Body of pancreas (tissue), 4 donors: ENCODE data around the gene CMC2. TPM values are rescaled to one million over a fixed set of nuclear protein-coding genes. Genes with fewer than 3 reads are reported as not detected.

Experiments
- ATAC-seq: fragments of 150-250 bp; one replicate; pipeline ENCODE4 v1.9.1; 2016
- DNase-seq, 4 donors: peaks; one replicate each; pipeline ENCODE4 v3.0.0-alpha.2; 2019
- H3K27ac ChIP-seq, 4 donors: fragments of 200-600 bp; sonication (generic); 1 replicate in 3 of 4; 2 replicates in 1 of 4; pipeline versions ENCODE4 v1.5.1 to v1.6.1; 2016 to 2019; ENCODE audit warnings: mild to moderate bottlenecking in 1 of 4, mixed read lengths in 1 of 4, moderate library complexity in 1 of 4
- H3K27me3 ChIP-seq, 2 donors: fragments of 200-600 bp; sonication (generic); one replicate each; pipeline ENCODE4 v1.6.0; 2016; ENCODE audit warnings: mild to moderate bottlenecking in 1 of 2
- H3K36me3 ChIP-seq, 2 donors: fragments of 200-600 bp; sonication (generic); replicated peaks in 1 of 2; 2 replicates each; pipeline ENCODE4 v1.5.1; 2016; ENCODE audit warnings: low read depth in 2 of 2; ENCODE audit not compliant: insufficient read depth in 1 of 2
- H3K4me1 ChIP-seq: fragments of 200-600 bp; sonication (generic); one replicate; pipeline ENCODE4 v1.6.0; 2016
- H3K4me3 ChIP-seq, 2 donors: fragments of 200-600 bp; sonication (generic); 1 replicate in 1 of 2; 2 replicates in 1 of 2; pipeline ENCODE4 v1.5.1; 2016 to 2019
- H3K9me3 ChIP-seq, 3 donors: fragments of 200-600 bp; sonication (generic); 1 replicate in 2 of 3; 2 replicates in 1 of 3; pipeline ENCODE4 v1.5.1; 2016
- POLR2A ChIP-seq, 3 donors: fragments of 450-650 bp; IDR thresholded peaks; one replicate each; pipeline ENCODE4 v1.6.1; 2016; ENCODE audit warnings: antibody characterized with exemption in 3 of 3, mild to moderate bottlenecking in 2 of 3
- WGBS, 2 donors: methylation state at CpG; one replicate each; pipeline ENCODE4 v1.1.5; 2017; 5-methylcytosine and 5-hydroxymethylcytosine counted together
- intact Hi-C: fragments of 100-400 bp; cut with DNase I; formaldehyde crosslinking; loops from one replicate; pipeline ENCODE4 v1.15.1; 2023
- total RNA-seq, 2 donors: library from RNA; depleted of rRNA; stranded (reverse); fragments of >200 nt; gene quantifications; one replicate each; pipeline ENCODE4 v1.1.0, GENCODE V29; 2016
- TF ChIP-seq, protein P1 (sequence below), 7 experiments: fragments of 450-650 bp in 4 of 7; fragments of 200-600 bp in 3 of 7; sonication (generic) in 3 of 7; IDR thresholded peaks; one replicate each; pipeline ENCODE4 v1.5.1; 2016 to 2019; ENCODE audit warnings: antibody characterized with exemption in 7 of 7

The CMC2 gene
- total RNA-seq, 2 donors from 2014 or later = 15.5 to 23.6 TPM

DNA sequence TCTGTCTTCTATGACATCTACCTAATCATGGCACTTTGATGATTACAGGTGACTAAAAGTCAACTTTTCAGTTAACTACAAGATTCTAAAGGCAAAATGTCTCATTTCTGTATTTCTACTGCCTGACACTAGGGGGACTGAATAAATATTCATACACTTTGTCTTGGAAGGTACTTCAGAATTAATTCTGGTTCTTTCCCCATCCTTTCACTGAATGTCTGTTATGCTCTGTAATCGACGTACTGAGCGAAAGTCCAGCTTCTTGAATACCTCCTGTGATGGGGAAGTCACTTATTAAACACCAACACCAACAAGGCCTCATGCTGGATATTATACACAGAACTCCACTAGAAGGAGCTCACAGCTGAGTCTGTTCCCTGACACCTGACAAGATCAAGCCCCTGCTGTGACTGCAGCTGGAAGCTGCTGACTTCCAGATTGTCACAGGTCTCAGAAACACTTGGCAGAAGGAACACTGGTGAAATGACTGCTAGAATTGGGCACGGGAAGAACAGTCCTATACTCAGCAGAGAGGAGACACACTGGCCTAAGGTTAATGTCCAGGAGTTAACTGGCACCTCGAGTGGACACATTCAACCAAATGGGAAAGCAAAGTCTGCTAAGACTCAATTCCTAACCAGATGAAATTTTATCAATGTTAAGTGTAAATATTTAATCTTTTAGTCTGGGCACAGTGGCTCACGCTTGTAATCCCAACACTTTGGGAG, 31.9 kb downstream of the CMC2 start:
- DNase-seq (peak in 1 of 4 donors; percentile 20), ATAC-seq (peak; percentile 27)
- no peaks in the 10 kb centered on the region for H3K9me3 ChIP-seq
- 54 to 84% methylated on average over 4 to 6 of the region's 6 CpGs for WGBS, 2 donors
- H3K4me1 ChIP-seq = peaks cover 10% of the 10 kb centered on the region
- peak overlapping the region in 2 of 4 donors; percentile 13 to 41 for H3K27ac ChIP-seq
- no peaks in the 10 kb centered on the region for H3K36me3 ChIP-seq
- no peak overlapping the region for H3K4me3 ChIP-seq
- no peak for TF ChIP-seq POLR2A (IDR thresholded peaks at IDR 0.05)
- TF ChIP-seq, protein P1, sequence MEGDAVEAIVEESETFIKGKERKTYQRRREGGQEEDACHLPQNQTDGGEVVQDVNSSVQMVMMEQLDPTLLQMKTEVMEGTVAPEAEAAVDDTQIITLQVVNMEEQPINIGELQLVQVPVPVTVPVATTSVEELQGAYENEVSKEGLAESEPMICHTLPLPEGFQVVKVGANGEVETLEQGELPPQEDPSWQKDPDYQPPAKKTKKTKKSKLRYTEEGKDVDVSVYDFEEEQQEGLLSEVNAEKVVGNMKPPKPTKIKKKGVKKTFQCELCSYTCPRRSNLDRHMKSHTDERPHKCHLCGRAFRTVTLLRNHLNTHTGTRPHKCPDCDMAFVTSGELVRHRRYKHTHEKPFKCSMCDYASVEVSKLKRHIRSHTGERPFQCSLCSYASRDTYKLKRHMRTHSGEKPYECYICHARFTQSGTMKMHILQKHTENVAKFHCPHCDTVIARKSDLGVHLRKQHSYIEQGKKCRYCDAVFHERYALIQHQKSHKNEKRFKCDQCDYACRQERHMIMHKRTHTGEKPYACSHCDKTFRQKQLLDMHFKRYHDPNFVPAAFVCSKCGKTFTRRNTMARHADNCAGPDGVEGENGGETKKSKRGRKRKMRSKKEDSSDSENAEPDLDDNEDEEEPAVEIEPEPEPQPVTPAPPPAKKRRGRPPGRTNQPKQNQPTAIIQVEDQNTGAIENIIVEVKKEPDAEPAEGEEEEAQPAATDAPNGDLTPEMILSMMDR (IDR thresholded peaks at IDR 0.05) = peak in 5 of 7 experiments; percentile 10 to 47 (median 36)
- intact Hi-C loops = no loop called here
- no peaks in the 10 kb centered on the region for H3K27me3 ChIP-seq

DNA sequence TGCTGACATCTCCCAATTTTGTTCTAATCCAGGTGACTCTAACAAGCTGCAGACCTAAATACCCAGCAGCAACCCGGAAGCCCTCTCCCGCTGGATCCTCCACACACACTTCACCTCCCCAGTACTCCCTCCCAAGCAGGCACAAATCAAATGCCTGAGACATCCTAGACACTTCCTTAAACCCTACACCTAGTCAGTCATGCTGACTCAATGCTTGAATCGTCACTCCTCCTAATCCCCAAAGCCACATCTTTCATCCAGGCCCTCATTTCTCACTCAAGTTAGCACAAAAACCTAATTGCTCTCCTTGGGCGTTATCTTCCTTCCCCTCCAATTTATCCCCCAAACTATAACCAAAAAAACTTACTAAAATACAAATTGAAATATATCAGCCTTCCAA, 32.7 kb downstream of the CMC2 start:
- Histone ChIP-seq H3K27ac (no peak overlapping the region), H3K4me3 (no peak overlapping the region), H3K36me3 (no peaks in the 10 kb centered on the region), H3K4me1 (peaks cover 10% of the 10 kb centered on the region), H3K27me3 (no peaks in the 10 kb centered on the region), H3K9me3 (no peaks in the 10 kb centered on the region)
- intact Hi-C loops = no loop called here
- 69 to 95% methylated on average over 3 to 4 of the region's 4 CpGs for WGBS, 2 donors
- DNase-seq = no peak
- TF ChIP-seq, protein P1 (IDR thresholded peaks at IDR 0.05) = no peak
- no peak for TF ChIP-seq POLR2A (IDR thresholded peaks at IDR 0.05)
- ATAC-seq = no peak

DNA sequence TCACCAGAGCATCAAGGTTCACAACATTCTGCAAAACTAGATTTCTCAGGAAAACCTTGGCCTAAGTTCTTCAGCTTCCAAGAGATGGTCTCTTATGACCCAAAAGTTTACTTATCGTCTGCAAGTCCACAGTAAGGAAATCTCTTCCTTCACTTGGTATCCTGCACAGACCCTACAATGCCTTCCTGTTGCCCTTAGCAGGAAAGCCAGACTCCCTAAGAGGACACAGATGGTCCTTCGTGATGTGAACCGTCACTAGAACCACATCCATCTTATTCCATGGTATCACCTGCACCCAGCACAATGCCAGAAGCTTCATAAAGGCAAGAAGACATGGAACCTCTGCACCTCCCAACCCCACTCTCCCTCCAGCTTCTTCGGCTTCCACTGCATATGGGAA, 34.1 kb downstream of the CMC2 start:
- no peak for DNase-seq
- 80 to 91% methylated on average over 4 of the region's 4 CpGs for WGBS, 2 donors
- TF ChIP-seq, protein P1 (IDR thresholded peaks at IDR 0.05) = no peak
- no peak for TF ChIP-seq POLR2A (IDR thresholded peaks at IDR 0.05)

DNA sequence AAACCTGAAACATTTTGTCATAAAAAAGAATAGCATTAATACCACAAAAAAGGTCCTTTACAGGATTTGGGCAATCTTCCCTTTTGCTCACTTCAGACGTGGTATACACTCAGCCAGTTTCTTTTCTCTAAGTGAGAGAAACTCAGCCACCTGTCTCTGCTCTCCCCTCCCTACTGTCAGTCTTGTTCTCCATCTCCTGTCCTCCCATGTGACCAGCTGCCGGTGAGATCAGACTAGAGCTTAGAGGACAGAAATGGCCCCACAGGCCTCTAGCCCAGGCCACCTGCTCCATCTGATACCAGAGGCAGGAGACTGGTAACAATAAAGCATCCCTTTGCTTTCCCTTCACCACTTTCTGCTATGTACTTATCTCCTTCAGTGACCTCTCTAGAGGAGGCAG, 34.9 kb downstream of the CMC2 start:
- H3K27me3 ChIP-seq = no peaks in the 10 kb centered on the region
- no peak overlapping the region for H3K27ac ChIP-seq
- no peak overlapping the region for H3K4me3 ChIP-seq
- intact Hi-C loops = no loop called here
- WGBS, 2 donors = 79 to 84% methylated on average over 2 of the region's 2 CpGs
- DNase-seq (no peak), ATAC-seq (no peak)
- peaks cover 10% of the 10 kb centered on the region for H3K4me1 ChIP-seq
- H3K36me3 ChIP-seq = no peaks in the 10 kb centered on the region
- TF ChIP-seq, protein P1 (IDR thresholded peaks at IDR 0.05) = no peak
- no peak for TF ChIP-seq POLR2A (IDR thresholded peaks at IDR 0.05)
- no peaks in the 10 kb centered on the region for H3K9me3 ChIP-seq

More for the DNA sequence above, 34.1 kb downstream of the CMC2 start:
- peaks cover 10% of the 10 kb centered on the region for H3K4me1 ChIP-seq
- no peaks in the 10 kb centered on the region for H3K9me3 ChIP-seq
- ATAC-seq = no peak
- H3K27me3 ChIP-seq = no peaks in the 10 kb centered on the region
- H3K4me3 ChIP-seq = no peak overlapping the region
- no peaks in the 10 kb centered on the region for H3K36me3 ChIP-seq
- intact Hi-C loops = no loop called here
- H3K27ac ChIP-seq = no peak overlapping the region

DNA sequence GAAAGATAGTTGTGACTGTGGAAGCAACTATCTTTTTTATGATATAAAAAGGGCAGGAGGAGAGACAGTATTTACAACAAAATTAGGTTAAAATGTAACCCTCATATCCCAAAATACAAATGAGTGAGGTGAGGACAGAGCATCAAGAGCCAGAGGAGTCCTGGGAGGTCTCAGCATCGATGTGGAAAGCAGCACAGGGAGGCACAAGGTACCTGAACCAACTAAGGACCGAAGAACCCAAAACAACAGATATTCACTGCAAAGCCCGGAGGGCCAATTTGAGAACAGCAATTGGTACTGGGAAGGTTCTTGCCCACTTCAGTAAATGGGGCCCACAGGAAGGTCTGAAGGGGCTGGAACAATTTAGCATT, 37.6 kb downstream of the CMC2 start:
- no peak overlapping the region for H3K4me3 ChIP-seq
- ATAC-seq = no peak
- H3K27ac ChIP-seq = peak overlapping the region in 1 of 4 donors; percentile 29
- 85 to 94% methylated on average over 3 of the region's 3 CpGs for WGBS, 2 donors
- no peaks in the 10 kb centered on the region for H3K4me1 ChIP-seq
- intact Hi-C loops = no loop called here
- H3K9me3 ChIP-seq = no peaks in the 10 kb centered on the region
- no peaks in the 10 kb centered on the region for H3K27me3 ChIP-seq
- no peak for TF ChIP-seq POLR2A (IDR thresholded peaks at IDR 0.05)
- TF ChIP-seq, protein P1 (IDR thresholded peaks at IDR 0.05) = no peak
- no peak for DNase-seq
- no peaks in the 10 kb centered on the region for H3K36me3 ChIP-seq
